ENCODE data around the gene HLA-DQB2. TPM values are rescaled to one million over a fixed set of nuclear protein-coding genes. Genes with fewer than 3 reads are reported as not detected.

The HLA-DQB2 gene
- total and polyA plus RNA-seq, 2 donors (not counting 3 experiments of a cell fraction or from before 2014, with no cell fraction given), result not detected

DNA sequence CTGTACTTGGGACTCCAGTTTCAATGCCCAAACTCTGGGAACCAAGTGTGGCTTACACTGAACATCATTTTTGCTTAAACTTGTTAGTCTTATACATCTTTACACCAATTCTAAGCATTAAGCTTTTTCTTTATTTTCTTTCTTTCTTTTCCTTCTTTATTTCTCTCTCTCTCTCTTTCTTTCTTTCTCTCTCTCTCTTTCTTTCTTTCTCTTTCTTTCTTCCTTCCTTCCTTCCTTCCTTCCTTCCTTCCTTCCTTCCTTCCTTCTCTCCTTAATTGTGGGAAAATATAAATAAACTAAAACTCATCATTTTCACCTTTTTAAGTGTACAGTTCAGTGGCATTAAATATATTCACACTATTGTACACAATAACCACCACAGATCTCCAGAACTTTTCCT, 53.7 kb downstream of the HLA-DQB2 start:
- no peak for FAIRE-seq
- no TSS peak for BruUV-seq (replicated peaks)
- intact Hi-C loops (cut with micrococcal nuclease), result loop anchor here (10.0 kb wide), 1 partner anchor 155 kb away; no protein-coding TSS in a partner anchor

More for the DNA sequence above, 53.7 kb downstream of the HLA-DQB2 start:
- H3K36me3 ChIP-seq (ENCODE audit: control insufficient read depth in 2 of 2, extremely low read depth in 1 of 2, insufficient read depth in 2 of 2, low read length in 2 of 2), result no peaks in the 10 kb centered on the region
- peaks cover 8 to 10% of the 10 kb centered on the region in 2 experiments for H3K27me3 ChIP-seq (ENCODE audit: control insufficient read depth in 2 of 2, insufficient read depth in 2 of 2, low read length in 2 of 2)
- TF ChIP-seq JUN (IDR thresholded peaks at IDR 0.05; ENCODE audit: borderline replicate concordance, insufficient read depth, insufficient read length, low read depth) (no peak), POLR2A (IDR thresholded peaks at IDR 0.05; ENCODE audit: low read depth, low read length) (no peak), GATA2 (IDR thresholded peaks at IDR 0.05; ENCODE audit: insufficient read depth, insufficient read length, low read depth, low read length) (no peak), MYC (IDR thresholded peaks at IDR 0.05; ENCODE audit: low read depth, low read length) (no peak), CTCF (IDR thresholded peaks at IDR 0.05; ENCODE audit: extremely low read depth in 1 of 2, insufficient read depth in 1 of 2, low read depth in 1 of 2, low read length in 2 of 2) (no peak), FOS (IDR thresholded peaks at IDR 0.05; ENCODE audit: borderline replicate concordance, insufficient read depth, low read length) (no peak), POLR2AphosphoS5 (IDR thresholded peaks at IDR 0.05; ENCODE audit: insufficient read depth, low read depth, low read length) (no peak), EZH2 (IDR thresholded peaks at IDR 0.05; ENCODE audit: borderline replicate concordance, low read depth, low read length, severe bottlenecking) (no peak)
- TF ChIP-seq, protein P1, sequence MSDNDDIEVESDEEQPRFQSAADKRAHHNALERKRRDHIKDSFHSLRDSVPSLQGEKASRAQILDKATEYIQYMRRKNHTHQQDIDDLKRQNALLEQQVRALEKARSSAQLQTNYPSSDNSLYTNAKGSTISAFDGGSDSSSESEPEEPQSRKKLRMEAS (IDR thresholded peaks at IDR 0.05; ENCODE audit: insufficient read depth, insufficient read length), result no peak
- H3K27ac ChIP-seq (ENCODE audit: insufficient read depth, low read depth, low read length), result no peak overlapping the region
- POLR2A ChIA-PET, result interaction anchor here (0.6 kb wide), 1 partner anchor 122 kb away, joined by 3 read pairs; no protein-coding TSS in a partner anchor
- H3K4me3 ChIP-seq (replicated peaks in 1 of 3; ENCODE audit: insufficient read depth in 1 of 3, low read depth in 1 of 3, low read length in 3 of 3), result no peak overlapping the region
- H3K4me2 ChIP-seq (ENCODE audit: insufficient read depth, low read length), result no peak overlapping the region
- H3K9me3 ChIP-seq (replicated peaks; ENCODE audit: control insufficient read depth, insufficient read depth, low read length), result no peaks in the 10 kb centered on the region
- CTCF ChIA-PET, result no interaction called here
- DNase-seq (ENCODE audit: low read depth, low spot score), result no peak
- no peaks in the 10 kb centered on the region for H3K9me1 ChIP-seq (replicated peaks; ENCODE audit: control insufficient read depth, extremely low read depth, insufficient read depth, low read length)
- dilution Hi-C loops (cut with MboI; ENCODE audit: extremely low pct_ligation_motif_present, low sequenced_read_pairs), result no loop called here
- no peak overlapping the region for H2AFZ ChIP-seq (ENCODE audit: low read depth, low read length)
- H3K4me1 ChIP-seq (ENCODE audit: control insufficient read depth, extremely low read depth, insufficient read depth, low read length), result no peaks in the 10 kb centered on the region
- H4K20me1 ChIP-seq (replicated peaks; ENCODE audit: control insufficient read depth, extremely low read depth, insufficient read depth, low read length), result no peaks in the 10 kb centered on the region
- no peak overlapping the region for H3K9ac ChIP-seq (replicated peaks; ENCODE audit: extremely low read depth, insufficient read depth, low read length)
- no peaks in the 10 kb centered on the region for H3K79me2 ChIP-seq (ENCODE audit: control insufficient read depth, insufficient read depth, low read length)

Small RNA genes lying within 50 kb of the gene (microRNA-seq; reads per million reads assigned to microRNA genes)
- not detected for gene MIR3135B (ENCODE audit: borderline number of aligned reads, borderline replicate concordance)

Small RNA genes lying within 50 kb of the gene (small RNA-seq; reads per million reads assigned to genes)
- gene MIR3135B (ENCODE audit: insufficient read depth, insufficient read length, low read depth, low replicate concordance), result not detected

Other genes with a start within 250 kb of the HLA-DQB2 start
- not detected in 2 replicates for gene HLA-DRB5, start 233.2 kb downstream of the HLA-DQB2 start, total RNA-seq
- not detected in 2 replicates for gene HLA-DRB5, start 233.2 kb downstream of the HLA-DQB2 start, polyA plus RNA-seq
- gene HLA-DRB1, start 173.7 kb downstream of the HLA-DQB2 start, total RNA-seq, result not detected in 2 replicates
- not detected in 2 replicates for gene HLA-DRB1, start 173.7 kb downstream of the HLA-DQB2 start, polyA plus RNA-seq
- not detected in 2 replicates for gene HLA-DQA1, start 126.1 kb downstream of the HLA-DQB2 start, total RNA-seq
- not detected in 2 replicates for gene HLA-DQA1, start 126.1 kb downstream of the HLA-DQB2 start, polyA plus RNA-seq
- not detected in 2 replicates for gene HLA-DQB1, start 96.9 kb downstream of the HLA-DQB2 start, total RNA-seq
- not detected in 2 replicates for gene HLA-DQB1, start 96.9 kb downstream of the HLA-DQB2 start, polyA plus RNA-seq
- not detected in 2 replicates for gene HLA-DQA2, start 22.1 kb downstream of the HLA-DQB2 start, total RNA-seq
- gene HLA-DQA2, start 22.1 kb downstream of the HLA-DQB2 start, polyA plus RNA-seq, result not detected in 2 replicates
- 0.44 and 0.46 TPM in 2 replicates for gene HLA-DOB, start 53.5 kb upstream of the HLA-DQB2 start, total RNA-seq
- 0.10 and 0.54 TPM in 2 replicates for gene HLA-DOB, start 53.5 kb upstream of the HLA-DQB2 start, polyA plus RNA-seq
- gene TAP2, start 75.2 kb upstream of the HLA-DQB2 start, total RNA-seq, result 49.7 and 57.8 TPM in 2 replicates
- 14.1 and 18.4 TPM in 2 replicates for gene TAP2, start 75.2 kb upstream of the HLA-DQB2 start, polyA plus RNA-seq
- 25.7 and 40.1 TPM in 2 replicates for gene PSMB8, start 80.5 kb upstream of the HLA-DQB2 start, total RNA-seq
- 41.3 and 49.4 TPM in 2 replicates for gene PSMB8, start 80.5 kb upstream of the HLA-DQB2 start, polyA plus RNA-seq
- gene TAP1, start 90.2 kb upstream of the HLA-DQB2 start, total RNA-seq, result 18.8 and 25.9 TPM in 2 replicates
- gene TAP1, start 90.2 kb upstream of the HLA-DQB2 start, polyA plus RNA-seq, result 15.6 and 17.2 TPM in 2 replicates
- gene PSMB9, start 90.7 kb upstream of the HLA-DQB2 start, total RNA-seq, result 2.7 and 6.3 TPM in 2 replicates
- 6.3 and 6.4 TPM in 2 replicates for gene PSMB9, start 90.7 kb upstream of the HLA-DQB2 start, polyA plus RNA-seq
- gene HLA-DMB, start 177.5 kb upstream of the HLA-DQB2 start, total RNA-seq, result 0.39 TPM in 1 of 2 replicates, not detected in the other
- gene HLA-DMB, start 177.5 kb upstream of the HLA-DQB2 start, polyA plus RNA-seq, result 0.75 and 1.1 TPM in 2 replicates
- gene HLA-DMA, start 189.6 kb upstream of the HLA-DQB2 start, total RNA-seq, result 0.53 and 1.2 TPM in 2 replicates
- 7.7 and 10.9 TPM in 2 replicates for gene HLA-DMA, start 189.6 kb upstream of the HLA-DQB2 start, polyA plus RNA-seq
- 187 and 197 TPM in 2 replicates for gene BRD2, start 205.1 kb upstream of the HLA-DQB2 start, total RNA-seq
- 114 and 131 TPM in 2 replicates for gene BRD2, start 205.1 kb upstream of the HLA-DQB2 start, polyA plus RNA-seq
- gene HLA-DOA, start 246.1 kb upstream of the HLA-DQB2 start, total RNA-seq, result not detected in 2 replicates
- gene HLA-DOA, start 246.1 kb upstream of the HLA-DQB2 start, polyA plus RNA-seq, result not detected in 2 replicates